ENCODE data around the gene ASB11. TPM values are rescaled to one million over a fixed set of nuclear protein-coding genes. Genes with fewer than 3 reads are reported as not detected.
"Not testable (repeated sequence)": the region's sequence is repeated elsewhere in the genome, so short reads cannot be mapped to it uniquely, and the experiment has no call there.

The ASB11 gene
- total RNA-seq, 5 donors from 2014 or later (not counting 1 experiment from before 2014, with no cell fraction given): not detected

DNA sequence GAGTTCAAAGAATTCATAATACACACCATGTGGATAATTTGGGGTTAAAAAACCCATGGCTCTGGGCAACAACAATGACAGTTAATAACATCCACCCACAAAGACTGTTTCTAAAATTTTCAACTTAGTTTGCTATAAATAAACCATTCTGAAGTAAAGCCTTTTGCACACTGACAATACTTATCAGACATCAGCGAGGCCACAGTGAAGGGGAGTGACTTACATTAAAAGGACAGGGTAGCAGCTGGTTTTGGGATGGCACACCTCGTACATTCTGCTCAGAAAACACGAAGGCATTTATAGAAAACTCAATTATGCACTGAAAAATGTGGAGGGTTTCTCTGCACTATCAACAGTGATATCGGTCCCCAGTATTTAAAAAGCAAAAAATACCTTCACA lies 4.9 kb upstream of the ASB11 start:
- no peaks in the 10 kb centered on the region for H3K4me1 ChIP-seq (ENCODE audit: control insufficient read depth in 1 of 2, extremely low read depth in 1 of 2, insufficient read depth in 2 of 2, low read length in 2 of 2)
- peaks cover 0 to 28% of the 10 kb centered on the region in 2 donors for H3K36me3 ChIP-seq (ENCODE audit: control insufficient read depth in 2 of 2, extremely low read depth in 1 of 2, insufficient read depth in 1 of 2, low read length in 1 of 2)
- DNase-seq: no peak
- H3K9me3 ChIP-seq: no peaks in the 10 kb centered on the region
- Mint-ChIP-seq H3K27me3 (no peaks in the 10 kb centered on the region), H3K4me1 (no peaks in the 10 kb centered on the region), H3K4me3 (no peak overlapping the region), H3K36me3 (peaks cover 23% of the 10 kb centered on the region), H3K27ac (no peak overlapping the region), H3K9me3 (no peaks in the 10 kb centered on the region)
- no CpG with 5 or more reads among the region's 4 CpGs for WGBS (ENCODE audit: insufficient coverage)
- H3K27me3 ChIP-seq (replicated peaks in 1 of 2; ENCODE audit: control insufficient read depth in 2 of 2, extremely low read depth in 1 of 2, insufficient read depth in 2 of 2, low read length in 1 of 2): no peaks in the 10 kb centered on the region
- H3K27ac ChIP-seq (ENCODE audit: low read length): no peak overlapping the region
- no peak for ATAC-seq (replicated peaks in 1 of 4)
- ChIA-PET POLR2A (no interaction called here), CTCF (no interaction called here)
- no peak overlapping the region for H3K4me3 ChIP-seq (ENCODE audit: control insufficient read depth in 1 of 2, extremely low read depth in 1 of 2, low read length in 1 of 2)

DNA sequence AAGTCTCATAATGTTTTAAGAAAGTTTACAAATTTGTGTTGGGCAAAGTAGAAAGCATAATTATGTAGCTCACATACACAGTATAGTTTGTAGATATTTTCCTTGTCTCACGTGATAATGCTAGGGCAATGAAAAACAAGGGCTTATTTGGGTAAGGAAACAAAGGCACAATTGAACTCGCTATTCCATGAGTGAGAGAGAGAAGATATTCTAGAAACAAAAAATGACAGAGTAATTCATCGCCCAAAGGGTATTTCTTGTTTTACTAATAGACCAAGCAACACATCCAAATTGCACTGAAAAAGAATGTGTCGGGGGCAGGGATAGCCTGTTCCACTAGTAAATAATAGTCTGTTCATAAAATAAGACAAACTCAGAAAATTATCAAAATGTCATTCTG lies 3.6 kb upstream of the ASB11 start:
- no peak overlapping the region for H3K27ac ChIP-seq (ENCODE audit: low read length)
- Mint-ChIP-seq H3K4me3 (no peak overlapping the region), H3K4me1 (no peaks in the 10 kb centered on the region), H3K9me3 (no peaks in the 10 kb centered on the region), H3K27me3 (no peaks in the 10 kb centered on the region), H3K27ac (no peak overlapping the region), H3K36me3 (peaks cover 21% of the 10 kb centered on the region)
- no CpG with 5 or more reads among the region's 4 CpGs for WGBS (ENCODE audit: insufficient coverage)
- H3K4me3 ChIP-seq (ENCODE audit: control insufficient read depth in 1 of 2, extremely low read depth in 1 of 2, low read length in 1 of 2): no peak overlapping the region
- ATAC-seq (replicated peaks in 1 of 4) (no peak), DNase-seq (no peak)
- POLR2A ChIA-PET: no interaction called here
- H3K36me3 ChIP-seq (ENCODE audit: control insufficient read depth in 2 of 2, extremely low read depth in 1 of 2, insufficient read depth in 1 of 2, low read length in 1 of 2): peaks cover 0 to 23% of the 10 kb centered on the region in 2 donors
- H3K27me3 ChIP-seq (replicated peaks in 1 of 2; ENCODE audit: control insufficient read depth in 2 of 2, extremely low read depth in 1 of 2, insufficient read depth in 2 of 2, low read length in 1 of 2): no peaks in the 10 kb centered on the region
- no peaks in the 10 kb centered on the region for H3K9me3 ChIP-seq
- no peaks in the 10 kb centered on the region for H3K4me1 ChIP-seq (ENCODE audit: control insufficient read depth in 1 of 2, extremely low read depth in 1 of 2, insufficient read depth in 2 of 2, low read length in 2 of 2)
- CTCF ChIA-PET: no interaction called here

DNA sequence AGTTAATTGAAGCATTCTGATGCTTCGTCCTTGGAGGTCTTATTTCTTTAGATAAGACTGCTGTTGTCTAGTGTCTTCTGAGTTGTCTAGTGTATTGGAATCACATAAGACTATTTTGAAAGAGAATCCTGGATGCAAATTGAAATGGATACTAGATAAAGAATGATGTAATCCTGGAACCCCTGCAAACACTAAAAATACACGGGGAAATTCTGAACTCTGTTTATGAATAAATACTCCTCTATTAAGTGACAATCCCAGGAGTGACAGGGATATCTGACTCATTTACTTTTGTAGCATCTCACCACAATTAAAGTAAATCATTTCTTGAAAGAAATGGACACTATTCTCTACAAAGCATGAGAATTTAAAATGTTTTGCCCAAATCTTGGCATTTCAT lies 968 bp downstream of the ASB11 start:
- Mint-ChIP-seq H3K4me1 (no peaks in the 10 kb centered on the region), H3K36me3 (peaks cover 12% of the 10 kb centered on the region), H3K27ac (no peak overlapping the region), H3K4me3 (no peak overlapping the region), H3K27me3 (no peaks in the 10 kb centered on the region), H3K9me3 (no peaks in the 10 kb centered on the region)
- CTCF ChIA-PET: no interaction called here
- POLR2A ChIA-PET: no interaction called here
- Histone ChIP-seq H3K36me3 (ENCODE audit: control insufficient read depth in 2 of 2, extremely low read depth in 1 of 2, insufficient read depth in 1 of 2, low read length in 1 of 2) (no peaks in the 10 kb centered on the region), H3K27ac (ENCODE audit: low read length) (no peak overlapping the region), H3K4me1 (ENCODE audit: control insufficient read depth in 1 of 2, extremely low read depth in 1 of 2, insufficient read depth in 2 of 2, low read length in 2 of 2) (no peaks in the 10 kb centered on the region), H3K27me3 (replicated peaks in 1 of 2; ENCODE audit: control insufficient read depth in 2 of 2, extremely low read depth in 1 of 2, insufficient read depth in 2 of 2, low read length in 1 of 2) (no peaks in the 10 kb centered on the region), H3K4me3 (ENCODE audit: control insufficient read depth in 1 of 2, extremely low read depth in 1 of 2, low read length in 1 of 2) (no peak overlapping the region), H3K9me3 (no peaks in the 10 kb centered on the region)
- ATAC-seq (replicated peaks in 1 of 4): no peak
- DNase-seq: no peak
- no CpG with 5 or more reads among the region's 2 CpGs for WGBS (ENCODE audit: insufficient coverage)

DNA sequence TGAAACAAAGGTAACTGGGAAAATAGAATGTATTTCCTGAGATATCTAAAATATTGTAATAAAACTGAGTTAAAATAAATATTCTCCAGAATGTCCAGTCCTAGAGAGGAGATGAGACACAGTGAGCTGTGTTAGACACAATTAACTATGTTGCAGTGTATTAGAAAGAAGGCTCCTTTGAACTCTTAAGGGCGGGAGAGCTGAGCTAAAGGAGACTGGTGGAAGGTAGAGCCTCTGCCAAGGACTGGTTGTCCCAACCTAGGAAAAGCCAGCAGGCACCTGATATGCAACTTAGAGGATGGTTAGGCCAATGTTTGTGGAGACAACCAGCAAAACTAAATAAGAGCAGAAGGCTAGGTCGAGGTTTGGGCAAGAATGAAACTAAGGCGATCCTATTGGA lies 4.3 kb downstream of the ASB11 start:
- no peaks in the 10 kb centered on the region for H3K27me3 ChIP-seq (replicated peaks in 1 of 2; ENCODE audit: control insufficient read depth in 2 of 2, extremely low read depth in 1 of 2, insufficient read depth in 2 of 2, low read length in 1 of 2)
- DNase-seq (no peak), ATAC-seq (replicated peaks in 1 of 4) (no peak)
- CTCF ChIA-PET: interaction anchor here in 1 of 2 donors (0.6 kb wide), 1 partner anchor 44 kb away, joined by 3 read pairs; no protein-coding TSS in a partner anchor
- Mint-ChIP-seq H3K4me1 (no peaks in the 10 kb centered on the region), H3K4me3 (no peak overlapping the region), H3K36me3 (no peaks in the 10 kb centered on the region), H3K27ac (no peak overlapping the region), H3K9me3 (no peaks in the 10 kb centered on the region), H3K27me3 (peaks cover 0 to 5% of the 10 kb centered on the region in 2 donors)
- no peaks in the 10 kb centered on the region for H3K4me1 ChIP-seq (ENCODE audit: control insufficient read depth in 1 of 2, extremely low read depth in 1 of 2, insufficient read depth in 2 of 2, low read length in 2 of 2)
- 86% methylated on average over 2 of the region's 3 CpGs for WGBS (ENCODE audit: insufficient coverage)
- no peaks in the 10 kb centered on the region for H3K36me3 ChIP-seq (ENCODE audit: control insufficient read depth in 2 of 2, extremely low read depth in 1 of 2, insufficient read depth in 1 of 2, low read length in 1 of 2)
- no peak overlapping the region for H3K4me3 ChIP-seq (ENCODE audit: control insufficient read depth in 1 of 2, extremely low read depth in 1 of 2, low read length in 1 of 2)
- POLR2A ChIA-PET: no interaction called here
- no peaks in the 10 kb centered on the region for H3K9me3 ChIP-seq
- H3K27ac ChIP-seq (ENCODE audit: low read length): no peak overlapping the region

DNA sequence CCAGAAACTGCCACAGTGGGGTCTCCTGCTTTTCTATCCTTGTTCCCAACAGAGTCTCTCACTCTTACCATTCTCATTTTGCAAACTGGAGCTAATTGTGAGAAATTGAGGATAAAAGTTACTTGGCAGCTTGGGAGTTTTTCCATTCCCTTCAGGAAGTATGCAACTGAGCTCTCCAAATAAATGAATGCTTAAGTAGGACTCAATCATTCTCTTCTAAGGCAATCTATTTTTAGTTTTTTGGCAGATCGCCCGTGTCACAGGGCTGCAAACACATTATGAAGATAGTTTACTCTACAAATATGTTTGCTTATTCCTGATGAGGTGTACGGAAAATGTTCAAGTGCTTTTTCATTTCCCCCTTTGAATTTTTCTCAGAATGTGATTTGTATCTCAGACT lies 5.3 kb downstream of the ASB11 start:
- Histone ChIP-seq H3K36me3 (ENCODE audit: control insufficient read depth in 2 of 2, extremely low read depth in 1 of 2, insufficient read depth in 1 of 2, low read length in 1 of 2) (no peaks in the 10 kb centered on the region), H3K9me3 (no peaks in the 10 kb centered on the region), H3K4me1 (ENCODE audit: control insufficient read depth in 1 of 2, extremely low read depth in 1 of 2, insufficient read depth in 2 of 2, low read length in 2 of 2) (no peaks in the 10 kb centered on the region), H3K27ac (ENCODE audit: low read length) (no peak overlapping the region), H3K4me3 (ENCODE audit: control insufficient read depth in 1 of 2, extremely low read depth in 1 of 2, low read length in 1 of 2) (no peak overlapping the region), H3K27me3 (replicated peaks in 1 of 2; ENCODE audit: control insufficient read depth in 2 of 2, extremely low read depth in 1 of 2, insufficient read depth in 2 of 2, low read length in 1 of 2) (no peaks in the 10 kb centered on the region)
- peaks cover 3 to 10% of the 10 kb centered on the region in 2 donors for H3K27me3 Mint-ChIP-seq
- H3K36me3 Mint-ChIP-seq: no peaks in the 10 kb centered on the region
- no peaks in the 10 kb centered on the region for H3K4me1 Mint-ChIP-seq
- POLR2A ChIA-PET: interaction anchor here in 1 of 2 donors (0.5 kb wide), 1 partner anchor 49 kb away, joined by 6 read pairs; no protein-coding TSS in a partner anchor
- CTCF ChIA-PET: no interaction called here
- no peaks in the 10 kb centered on the region for H3K9me3 Mint-ChIP-seq
- H3K4me3 Mint-ChIP-seq: no peak overlapping the region
- no CpG with 5 or more reads among the region's 3 CpGs for WGBS (ENCODE audit: insufficient coverage)
- H3K27ac Mint-ChIP-seq: no peak overlapping the region
- ATAC-seq (replicated peaks in 1 of 4) (no peak), DNase-seq (no peak)

DNA sequence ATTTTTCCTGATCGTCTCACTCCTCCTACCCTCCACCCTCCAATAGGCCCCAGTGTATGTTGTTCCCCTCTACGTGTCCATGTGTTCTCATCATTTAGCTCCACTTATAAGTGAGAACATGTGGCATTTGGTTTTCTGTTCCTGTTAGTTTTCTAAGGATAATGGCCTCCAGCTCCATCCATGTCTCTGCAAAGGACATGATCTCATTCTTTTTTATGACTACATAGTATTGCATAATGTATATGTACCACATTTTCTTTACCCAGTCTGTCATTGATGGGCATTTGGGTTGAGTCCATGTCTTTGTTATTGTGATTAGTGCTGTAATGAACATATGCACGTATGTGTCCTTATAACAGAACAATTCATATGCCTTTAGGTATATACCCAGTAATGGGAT lies 9.5 kb downstream of the ASB11 start:
- H3K27me3 ChIP-seq (replicated peaks in 1 of 2; ENCODE audit: control insufficient read depth in 2 of 2, extremely low read depth in 1 of 2, insufficient read depth in 2 of 2, low read length in 1 of 2); H3K9me3 ChIP-seq; POLR2A ChIA-PET; H3K4me1 Mint-ChIP-seq; H3K9me3 Mint-ChIP-seq; H3K36me3 Mint-ChIP-seq; H3K4me3 Mint-ChIP-seq; H3K27ac ChIP-seq (ENCODE audit: low read length); H3K36me3 ChIP-seq (ENCODE audit: control insufficient read depth in 2 of 2, extremely low read depth in 1 of 2, insufficient read depth in 1 of 2, low read length in 1 of 2); H3K27ac Mint-ChIP-seq; H3K4me3 ChIP-seq (ENCODE audit: control insufficient read depth in 1 of 2, extremely low read depth in 1 of 2, low read length in 1 of 2); ATAC-seq (replicated peaks in 1 of 4); H3K4me1 ChIP-seq (ENCODE audit: control insufficient read depth in 1 of 2, extremely low read depth in 1 of 2, insufficient read depth in 2 of 2, low read length in 2 of 2); DNase-seq: not testable (repeated sequence)
- H3K27me3 Mint-ChIP-seq: peaks cover 3 to 14% of the 10 kb centered on the region in 2 donors
- no CpG with 5 or more reads among the region's 3 CpGs for WGBS (ENCODE audit: insufficient coverage)
- CTCF ChIA-PET: interaction anchor here in 1 of 2 donors (0.7 kb wide), 1 partner anchor 168 kb away, joined by 4 read pairs; no protein-coding TSS in a partner anchor

DNA sequence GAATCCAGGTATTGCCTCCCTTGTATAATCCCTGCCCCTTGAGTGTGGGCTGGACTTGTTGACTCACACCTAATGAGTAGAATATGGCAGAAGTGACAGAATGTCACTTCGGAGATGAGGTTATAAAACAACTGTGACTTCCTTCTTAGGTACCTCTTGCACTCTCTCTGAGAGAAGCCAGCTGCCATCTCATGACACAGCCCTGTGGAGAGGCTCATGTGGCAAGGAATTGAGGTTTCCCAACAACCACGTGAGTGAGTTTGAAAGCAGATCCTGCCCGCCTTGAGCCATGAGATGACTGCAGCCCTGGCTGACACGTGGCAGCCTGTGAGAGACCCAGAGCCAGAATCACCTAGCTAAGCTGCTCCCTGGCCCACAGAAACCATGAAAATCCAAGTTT lies 13.5 kb downstream of the ASB11 start:
- DNase-seq (peak in 2 of 35 experiments; percentile 0 to 5), ATAC-seq (replicated peaks in 1 of 4) (no peak)
- Histone ChIP-seq H3K27ac (ENCODE audit: low read length) (no peak overlapping the region), H3K27me3 (replicated peaks in 1 of 2; ENCODE audit: control insufficient read depth in 2 of 2, extremely low read depth in 1 of 2, insufficient read depth in 2 of 2, low read length in 1 of 2) (no peaks in the 10 kb centered on the region), H3K4me1 (ENCODE audit: control insufficient read depth in 1 of 2, extremely low read depth in 1 of 2, insufficient read depth in 2 of 2, low read length in 2 of 2) (no peaks in the 10 kb centered on the region), H3K36me3 (ENCODE audit: control insufficient read depth in 2 of 2, extremely low read depth in 1 of 2, insufficient read depth in 1 of 2, low read length in 1 of 2) (no peaks in the 10 kb centered on the region), H3K9me3 (no peaks in the 10 kb centered on the region), H3K4me3 (ENCODE audit: control insufficient read depth in 1 of 2, extremely low read depth in 1 of 2, low read length in 1 of 2) (no peak overlapping the region)
- Mint-ChIP-seq H3K27me3 (peaks cover 3 to 14% of the 10 kb centered on the region in 2 donors), H3K36me3 (no peaks in the 10 kb centered on the region), H3K4me1 (peaks cover 0 to 5% (median 3%) of the 10 kb centered on the region in 3 donors), H3K4me3 (no peak overlapping the region), H3K9me3 (no peaks in the 10 kb centered on the region), H3K27ac (no peak overlapping the region)
- 8% methylated on average over 3 of the region's 4 CpGs for WGBS (ENCODE audit: insufficient coverage)
- ChIA-PET CTCF (no interaction called here), POLR2A (no interaction called here)
